IMR-90 (cell line): ENCODE data around the gene SETD2. TPM values are rescaled to one million over a fixed set of nuclear protein-coding genes. Genes with fewer than 3 reads are reported as not detected.

Experiments used
- ATAC-seq: fragments of 200-7000 bp; cut with Tn5 transposase; 2 replicates; pipeline ENCODE4 v1.9.1; 2020; ENCODE audit warnings: low read depth, mild to moderate bottlenecking, moderate library complexity
- BruUV-seq: library from RNA; stranded (reverse); fragments of 400-500 nt; replicated peaks from 2 replicates; lab custom pipeline; 2021; lab: Mats Ljungman, UMichigan
- CTCF ChIA-PET: fragments of 300-600 bp; formaldehyde crosslinking; extraction: SDS; loops from one replicate; lab custom pipeline; 2021; ENCODE audit warnings: antibody characterized with exemption; lab: Yijun Ruan, JAX
- POLR2A ChIA-PET: fragments of 300-600 bp; sonication (Branson Sonifier 250); formaldehyde crosslinking; loops from one replicate; lab custom pipeline; 2022; ENCODE audit warnings: antibody characterized with exemption; ENCODE audit not compliant: unreplicated experiment; lab: Charles Lee
- DNase-seq: peaks from one replicate; pipeline ENCODE4 v3.0.0; 2013
- H2AFZ ChIP-seq: replicated peaks from 2 replicates; pipeline ENCODE3; 2013; ENCODE audit warnings: low read length, mild to moderate bottlenecking; ENCODE audit not compliant: poor library complexity
- H2AK5ac ChIP-seq: 2 replicates; pipeline ENCODE4 v1.6.1; 2013; ENCODE audit warnings: low read depth, low read length, inconsistent platforms
- H2AK9ac ChIP-seq: replicated peaks from 2 replicates; pipeline ENCODE3; 2013; ENCODE audit warnings: mild to moderate bottlenecking, low read depth, low read length, moderate library complexity; ENCODE audit not compliant: poor library complexity
- H2BK120ac ChIP-seq: 2 replicates; pipeline ENCODE4 v1.6.1; 2013; ENCODE audit warnings: low read depth, low read length, inconsistent platforms
- H2BK15ac ChIP-seq: 3 replicates; pipeline ENCODE4 v1.6.1; 2013; ENCODE audit warnings: low read depth, low read length, inconsistent platforms
- H2BK20ac ChIP-seq: 2 replicates; pipeline ENCODE4 v1.6.1; 2013; ENCODE audit warnings: low read depth, mild to moderate bottlenecking, inconsistent platforms, low read length, moderate library complexity
- H2BK5ac ChIP-seq: 2 replicates; pipeline ENCODE4 v1.6.1; 2013; ENCODE audit warnings: mild to moderate bottlenecking, low read depth, low read length, inconsistent platforms; ENCODE audit not compliant: poor library complexity, severe bottlenecking
- H3K14ac ChIP-seq: replicated peaks from 2 replicates; pipeline ENCODE4 v1.6.1; 2013; ENCODE audit warnings: low read depth, low read length, inconsistent platforms
- H3K18ac ChIP-seq: 2 replicates; pipeline ENCODE4 v1.6.1; 2013; ENCODE audit warnings: low read depth, low read length, control low read depth
- H3K23ac ChIP-seq: 2 replicates; pipeline ENCODE4 v1.6.1; 2013; ENCODE audit warnings: low read depth, low read length, inconsistent platforms
- H3K27ac ChIP-seq: 2 replicates; pipeline ENCODE4 v1.5.1; 2013; ENCODE audit warnings: mild to moderate bottlenecking, control low read depth, low read length; ENCODE audit not compliant: insufficient read depth
- H3K27me3 ChIP-seq: 2 replicates; pipeline ENCODE4 v1.6.1; 2013; ENCODE audit warnings: low read length; ENCODE audit not compliant: control insufficient read depth, insufficient read depth
- H3K36me3 ChIP-seq: 2 replicates; pipeline ENCODE4 v1.6.1; 2013; ENCODE audit warnings: low read length, mixed read lengths; ENCODE audit not compliant: control insufficient read depth, insufficient read depth
- H3K4ac ChIP-seq: 2 replicates; pipeline ENCODE4 v1.6.1; 2013; ENCODE audit warnings: low read depth, low read length, inconsistent platforms
- H3K4me1 ChIP-seq: 2 replicates; pipeline ENCODE4 v1.6.1; 2013; ENCODE audit warnings: low read length, mixed read lengths; ENCODE audit not compliant: control insufficient read depth, insufficient read depth
- H3K4me2 ChIP-seq: 2 replicates; pipeline ENCODE4 v1.6.1; 2013; ENCODE audit warnings: low read depth, mild to moderate bottlenecking, control low read depth, low read length, moderate library complexity
- H3K4me3 ChIP-seq: 2 replicates; pipeline ENCODE4 v1.5.1; 2013; ENCODE audit warnings: low read depth, mild to moderate bottlenecking, control low read depth, low read length, moderate library complexity; ENCODE audit not compliant: insufficient read depth
- H3K56ac ChIP-seq: 2 replicates; pipeline ENCODE4 v1.6.1; 2013; ENCODE audit warnings: low read length, inconsistent platforms; ENCODE audit not compliant: insufficient read depth; ENCODE audit errors: extremely low read depth
- H3K79me1 ChIP-seq, 2 experiments: 2 replicates each; pipeline ENCODE4 v1.6.1; 2013; ENCODE audit warnings: low read length in 2 of 2, inconsistent platforms in 1 of 2, low read depth in 1 of 2
- H3K9ac ChIP-seq: 2 replicates; pipeline ENCODE4 v1.6.1; 2013; ENCODE audit warnings: low read depth, low read length, control low read depth
- H3K9me1 ChIP-seq: 2 replicates; pipeline ENCODE4 v1.6.1; 2013; ENCODE audit warnings: low read length, inconsistent platforms; ENCODE audit not compliant: insufficient read depth
- H3K9me3 ChIP-seq: 2 replicates; pipeline ENCODE4 v1.6.1; 2013; ENCODE audit warnings: low read length; ENCODE audit not compliant: control insufficient read depth, insufficient read depth
- H4K20me1 ChIP-seq: 2 replicates; pipeline ENCODE4 v1.6.1; 2013; ENCODE audit warnings: low read length, inconsistent platforms; ENCODE audit not compliant: insufficient read depth
- H4K5ac ChIP-seq: 2 replicates; pipeline ENCODE4 v1.6.1; 2013; ENCODE audit warnings: mild to moderate bottlenecking, low read depth, low read length, control low read depth
- H4K8ac ChIP-seq, 2 experiments: 2 replicates each; pipeline ENCODE4 v1.6.1; 2013; ENCODE audit warnings: low read depth in 2 of 2, low read length in 2 of 2, control low read depth in 1 of 2, inconsistent platforms in 1 of 2
- H4K91ac ChIP-seq: 2 replicates; pipeline ENCODE4 v1.6.1; 2013; ENCODE audit warnings: low read depth, low read length, inconsistent platforms; ENCODE audit not compliant: insufficient read depth
- MXI1 ChIP-seq: IDR thresholded peaks from 2 replicates; pipeline ENCODE4 v1.6.1; 2012; ENCODE audit warnings: low read depth, mild to moderate bottlenecking, low read length, moderate library complexity, borderline replicate concordance
- RFX5 ChIP-seq: IDR thresholded peaks from 2 replicates; pipeline ENCODE4 v1.8.0; 2012; ENCODE audit warnings: low read depth, mild to moderate bottlenecking, low read length, moderate library complexity
- WGBS, 2 experiments: methylation state at CpG; one replicate each; pipeline versions ENCODE4 v1.1.5 to v1.1.7; 2013; ENCODE audit warnings: missing lambda C conversion rate in 2 of 2; ENCODE audit not compliant: insufficient read length in 1 of 2; ENCODE audit errors: extremely low coverage in 2 of 2; 5-methylcytosine and 5-hydroxymethylcytosine counted together
- dilution Hi-C: fragments of 300-500 bp; cut with HindIII; formaldehyde crosslinking; loops from one replicate; pipeline ENCODE4 v1.14.3; 2018; ENCODE audit warnings: low sequenced_read_pairs; ENCODE audit not compliant: unreplicated experiment
- in situ Hi-C: fragments of 300-500 bp; cut with MboI; formaldehyde crosslinking; loops from 3 replicates; pipeline ENCODE4 v1.14.3; 2019; ENCODE audit warnings: low sequenced_read_pairs, inconsistent platforms, mixed read lengths
- intact Hi-C: fragments of 100-400 bp; cut with micrococcal nuclease; formaldehyde crosslinking; loops from 2 replicates; pipeline ENCODE4 v1.10.0; 2022
- polyA plus RNA-seq, 3 experiments: library from polyadenylated mRNA; depleted of rRNA; stranded (reverse); fragments of >200 nt; gene quantifications; 2 replicates each; pipeline ENCODE4 v1.2.3, GENCODE V29; 2012; ENCODE audit warnings: low replicate concordance in 1 of 3
- total RNA-seq: library from RNA; depleted of rRNA; stranded (reverse); fragments of >200 nt; gene quantifications from 2 replicates; pipeline ENCODE4 v1.2.3, GENCODE V29; 2012

SETD2 gene
- total and polyA plus RNA-seq, 2 of the 4 experiments (the other 2 are of a cell fraction) = 18.3 to 20.1 TPM

DNA sequence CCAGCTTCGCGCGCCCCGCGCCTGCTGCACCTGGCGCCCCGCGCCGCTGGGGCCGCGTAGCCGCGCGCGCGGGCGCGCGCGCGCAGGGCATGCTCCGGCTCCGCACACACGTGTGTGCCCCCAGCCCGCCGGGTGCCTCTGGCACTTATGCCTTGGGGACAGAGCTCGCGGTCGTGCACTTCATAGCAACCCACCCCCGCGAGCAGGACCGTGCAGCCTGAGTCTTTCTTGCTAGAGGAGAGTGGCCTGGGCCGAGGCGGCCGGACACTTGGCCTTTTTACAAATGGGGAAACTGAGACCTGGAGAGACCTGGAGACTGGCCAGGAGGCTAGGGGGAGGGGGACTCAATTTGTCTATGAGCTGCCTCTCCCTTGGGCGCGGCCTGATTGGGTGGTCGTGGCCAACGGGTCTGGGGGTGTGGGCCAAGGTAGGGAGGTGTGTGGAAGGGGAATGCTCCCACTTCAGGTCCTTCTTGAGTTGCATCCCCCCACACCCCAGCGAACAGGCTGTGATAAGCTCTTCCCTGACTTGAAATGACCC lies 183.9 kb downstream of the SETD2 start:
- H3K4ac ChIP-seq = peak overlapping the region; percentile 47
- ChIA-PET CTCF (interaction anchor here (0.8 kb wide), 1 partner anchor 50 kb away, joined by 3 read pairs; no protein-coding TSS in a partner anchor), POLR2A (no interaction called here)
- no CpG with 5 or more reads among the region's 40 CpGs for WGBS, 2 experiments
- peak overlapping the region; percentile 88 for H3K4me2 ChIP-seq
- no peak overlapping the region; a peak in 1 of 4 replicates for H4K8ac ChIP-seq
- peak overlapping the region; percentile 81 for H3K4me3 ChIP-seq
- H3K56ac ChIP-seq = no peak overlapping the region
- no TSS peak for BruUV-seq
- H3K27me3 ChIP-seq = no peaks in the 10 kb centered on the region
- peaks cover 3 to 35% of the 10 kb centered on the region in 2 experiments; a peak in 3 of 4 replicates for H3K79me1 ChIP-seq
- peak overlapping the region; percentile 65; the same call in 1 of the 2 replicates for H3K23ac ChIP-seq
- H3K9me3 ChIP-seq = no peaks in the 10 kb centered on the region
- ATAC-seq (no peak), DNase-seq (no peak)
- H2BK5ac ChIP-seq = no peak overlapping the region
- no peak overlapping the region for H2BK20ac ChIP-seq
- peak overlapping the region; percentile 99 for H2AFZ ChIP-seq
- H3K27ac ChIP-seq = no peak overlapping the region; the same call in 1 of the 2 replicates
- peak overlapping the region; percentile 14; the same call in 1 of the 2 replicates for H4K5ac ChIP-seq
- TF ChIP-seq MXI1 (peak; percentile 58; the same call in 1 of the 2 replicates), RFX5 (no peak)
- H2AK9ac ChIP-seq = peak overlapping the region; percentile 98
- peak overlapping the region; percentile 76; the same call in 1 of the 2 replicates for H3K14ac ChIP-seq
- in situ Hi-C loops (no loop called here), dilution Hi-C loops (no loop called here), intact Hi-C loops (no loop called here)
- H3K9ac ChIP-seq = peak overlapping the region; percentile 15; the same call in 1 of the 2 replicates
- H3K9me1 ChIP-seq = peaks cover 3% of the 10 kb centered on the region
- H3K18ac ChIP-seq = no peak overlapping the region
- no peak overlapping the region; the same call in 1 of the 2 replicates for H4K91ac ChIP-seq
- H3K36me3 ChIP-seq = no peaks in the 10 kb centered on the region
- H2BK120ac ChIP-seq = no peak overlapping the region
- no peak overlapping the region for H2BK15ac ChIP-seq
- H4K20me1 ChIP-seq = peaks cover 7% of the 10 kb centered on the region; the same call in 1 of the 2 replicates
- H3K4me1 ChIP-seq = peaks cover 9% of the 10 kb centered on the region
- peak overlapping the region; percentile 27; the same call in 1 of the 2 replicates for H2AK5ac ChIP-seq
